Liver (tissue), 9 donors: ENCODE data around the gene RAD51. TPM values are rescaled to one million over a fixed set of nuclear protein-coding genes. Genes with fewer than 3 reads are reported as not detected.
"Not testable (repeated sequence)": the region's sequence is repeated elsewhere in the genome, so short reads cannot be mapped to it uniquely, and the experiment has no call there.

Source experiments
- DNase-seq: peaks from one replicate; pipeline ENCODE4 v3.0.0-alpha.2; 2017; ENCODE audit warnings: low spot score
- H3K27ac ChIP-seq, 2 donors: one replicate each; pipeline ENCODE4 v1.7.0; 2013; ENCODE audit warnings: inconsistent platforms in 2 of 2, low read length in 2 of 2, control low read depth in 1 of 2, low read depth in 1 of 2, mild to moderate bottlenecking in 1 of 2
- H3K27me3 ChIP-seq, 4 donors: one replicate each; pipeline versions ENCODE4 v1.6.1 to v1.7.0; 2013; ENCODE audit warnings: low read length in 3 of 4, inconsistent platforms in 1 of 4, mild to moderate bottlenecking in 1 of 4, moderate library complexity in 1 of 4; ENCODE audit not compliant: control insufficient read depth in 4 of 4, insufficient read depth in 4 of 4
- H3K36me3 ChIP-seq, 4 donors: one replicate each; pipeline versions ENCODE4 v1.6.1 to v1.7.0; 2013; ENCODE audit warnings: low read length in 3 of 4, mild to moderate bottlenecking in 3 of 4, low read depth in 1 of 4, moderate library complexity in 1 of 4; ENCODE audit not compliant: control insufficient read depth in 4 of 4, insufficient read depth in 3 of 4
- H3K4me1 ChIP-seq, 4 donors: one replicate each; pipeline versions ENCODE4 v1.6.1 to v1.7.0; 2013; ENCODE audit warnings: low read length in 3 of 4, mild to moderate bottlenecking in 3 of 4, moderate library complexity in 1 of 4; ENCODE audit not compliant: control insufficient read depth in 4 of 4, insufficient read depth in 4 of 4
- H3K4me3 ChIP-seq, 3 donors: one replicate each; pipeline versions ENCODE4 v1.6.1 to v1.7.0; 2013; ENCODE audit warnings: low read length in 3 of 3, control low read depth in 1 of 3, low read depth in 1 of 3, mild to moderate bottlenecking in 1 of 3
- H3K9ac ChIP-seq, 2 donors: one replicate each; pipeline ENCODE4 v1.7.0; 2013; ENCODE audit warnings: low read length in 2 of 2, mild to moderate bottlenecking in 2 of 2, moderate library complexity in 2 of 2, control low read depth in 1 of 2, low read depth in 1 of 2
- H3K9me3 ChIP-seq, 4 donors: one replicate each; pipeline versions ENCODE4 v1.6.1 to v1.7.0; 2013; ENCODE audit warnings: low read length in 3 of 4; ENCODE audit not compliant: control insufficient read depth in 4 of 4
- EGR1 ChIP-seq, 2 donors: IDR thresholded peaks; 2 replicates each; pipeline ENCODE4 v1.6.1; 2016 to 2018; ENCODE audit warnings: antibody characterized with exemption in 2 of 2, low read depth in 2 of 2
- FOXA2 ChIP-seq: IDR thresholded peaks from 2 replicates; pipeline ENCODE4 v1.6.1; 2016; ENCODE audit warnings: antibody characterized with exemption
- GABPA ChIP-seq, 2 donors: IDR thresholded peaks in 1 of 2; conservative IDR thresholded peaks in 1 of 2; 2 replicates each; pipeline ENCODE4 v1.6.1; 2016; ENCODE audit warnings: antibody characterized with exemption in 2 of 2, mild to moderate bottlenecking in 1 of 2, moderate library complexity in 1 of 2
- HNF4A ChIP-seq, 2 donors: conservative IDR thresholded peaks; 2 replicates each; pipeline ENCODE4 v1.6.1; 2016; ENCODE audit warnings: antibody characterized with exemption in 2 of 2, mild to moderate bottlenecking in 2 of 2
- JUND ChIP-seq, 2 donors: IDR thresholded peaks; 2 replicates each; pipeline ENCODE4 v1.6.1; 2016; ENCODE audit warnings: antibody characterized with exemption in 2 of 2
- NR2F2 ChIP-seq: IDR thresholded peaks from 2 replicates; pipeline ENCODE4 v1.6.1; 2016; ENCODE audit warnings: antibody characterized with exemption
- RAD21 ChIP-seq, 2 donors: IDR thresholded peaks; 2 replicates each; pipeline ENCODE4 v1.6.1; 2016; ENCODE audit warnings: antibody characterized with exemption in 2 of 2, mild to moderate bottlenecking in 2 of 2
- RXRA ChIP-seq, 2 donors: IDR thresholded peaks; 2 replicates each; pipeline ENCODE4 v1.6.1; 2017 to 2018; ENCODE audit warnings: antibody characterized with exemption in 2 of 2, mild to moderate bottlenecking in 1 of 2
- SP1 ChIP-seq: IDR thresholded peaks from 2 replicates; pipeline ENCODE4 v1.6.1; 2018; ENCODE audit warnings: antibody characterized with exemption, mild to moderate bottlenecking
- TAF1 ChIP-seq: conservative IDR thresholded peaks from 2 replicates; pipeline ENCODE4 v1.6.1; 2016; ENCODE audit warnings: antibody characterized with exemption, mild to moderate bottlenecking
- WGBS: extraction: QIAGEN DNeasy Blood & Tissue Kit; methylation state at CpG from one replicate; pipeline ENCODE4 v1.1.7; 2013; 5-methylcytosine and 5-hydroxymethylcytosine counted together
- polyA plus RNA-seq, 2 donors: library from polyadenylated mRNA; stranded (reverse) in 1 of 2; unstranded in 1 of 2; fragments of 200-250 nt in 1 of 2; fragments of >200 nt in 1 of 2; fragmentation: Nextera tagmentation in 1 of 2; extraction: Ambion mirVana in 1 of 2; gene quantifications; one replicate each; pipeline versions ENCODE4 v1.2.1 to v1.2.3, GENCODE V29; 2013 to 2015
- total RNA-seq, 2 donors: library from RNA; depleted of rRNA; stranded (reverse); fragments of >200 nt; gene quantifications; one replicate each; pipeline ENCODE4 v1.2.3, GENCODE V29; 2014
- TF ChIP-seq, protein P1 (sequence below): IDR thresholded peaks from 2 replicates; pipeline ENCODE4 v1.6.1; 2016; ENCODE audit warnings: antibody characterized with exemption, mild to moderate bottlenecking
- TF ChIP-seq, protein P2 (sequence below): IDR thresholded peaks from 2 replicates; pipeline ENCODE4 v1.6.1; 2016; ENCODE audit warnings: antibody characterized with exemption
- TF ChIP-seq, protein P3 (sequence below): IDR thresholded peaks from 2 replicates; pipeline ENCODE4 v1.6.1; 2016; ENCODE audit warnings: antibody characterized with exemption
- TF ChIP-seq, protein P4 (sequence below): fragments of 150-350 bp; IDR thresholded peaks from 2 replicates; pipeline ENCODE4 v1.5.1; 2017; ENCODE audit warnings: improper control_type of control experiment, low read depth, low read length; ENCODE audit not compliant: missing input control
- donor health status: healthy.
- donor health status: healthy.
- donor health status: healthy.
- donor health status: healthy.
- donor health status: healthy.

The RAD51 gene
- total and polyA plus RNA-seq, 4 donors: 0.25 to 11.3 (median 0.69) TPM

- no peak for DNase-seq
- Histone ChIP-seq H3K9ac (no peak overlapping the region), H3K36me3 (peaks cover 0 to 6% (median 2%) of the 10 kb centered on the region in 4 donors), H3K4me1 (peaks cover 0 to 3% (median 2%) of the 10 kb centered on the region in 4 donors), H3K4me3 (no peak overlapping the region), H3K27ac (no peak overlapping the region), H3K27me3 (no peaks in the 10 kb centered on the region), H3K9me3 (no peaks in the 10 kb centered on the region)
- TF ChIP-seq RAD21 (IDR thresholded peaks at IDR 0.05) (no peak), NR2F2 (no peak), JUND (IDR thresholded peaks at IDR 0.05) (no peak)
- TF ChIP-seq, protein P1, sequence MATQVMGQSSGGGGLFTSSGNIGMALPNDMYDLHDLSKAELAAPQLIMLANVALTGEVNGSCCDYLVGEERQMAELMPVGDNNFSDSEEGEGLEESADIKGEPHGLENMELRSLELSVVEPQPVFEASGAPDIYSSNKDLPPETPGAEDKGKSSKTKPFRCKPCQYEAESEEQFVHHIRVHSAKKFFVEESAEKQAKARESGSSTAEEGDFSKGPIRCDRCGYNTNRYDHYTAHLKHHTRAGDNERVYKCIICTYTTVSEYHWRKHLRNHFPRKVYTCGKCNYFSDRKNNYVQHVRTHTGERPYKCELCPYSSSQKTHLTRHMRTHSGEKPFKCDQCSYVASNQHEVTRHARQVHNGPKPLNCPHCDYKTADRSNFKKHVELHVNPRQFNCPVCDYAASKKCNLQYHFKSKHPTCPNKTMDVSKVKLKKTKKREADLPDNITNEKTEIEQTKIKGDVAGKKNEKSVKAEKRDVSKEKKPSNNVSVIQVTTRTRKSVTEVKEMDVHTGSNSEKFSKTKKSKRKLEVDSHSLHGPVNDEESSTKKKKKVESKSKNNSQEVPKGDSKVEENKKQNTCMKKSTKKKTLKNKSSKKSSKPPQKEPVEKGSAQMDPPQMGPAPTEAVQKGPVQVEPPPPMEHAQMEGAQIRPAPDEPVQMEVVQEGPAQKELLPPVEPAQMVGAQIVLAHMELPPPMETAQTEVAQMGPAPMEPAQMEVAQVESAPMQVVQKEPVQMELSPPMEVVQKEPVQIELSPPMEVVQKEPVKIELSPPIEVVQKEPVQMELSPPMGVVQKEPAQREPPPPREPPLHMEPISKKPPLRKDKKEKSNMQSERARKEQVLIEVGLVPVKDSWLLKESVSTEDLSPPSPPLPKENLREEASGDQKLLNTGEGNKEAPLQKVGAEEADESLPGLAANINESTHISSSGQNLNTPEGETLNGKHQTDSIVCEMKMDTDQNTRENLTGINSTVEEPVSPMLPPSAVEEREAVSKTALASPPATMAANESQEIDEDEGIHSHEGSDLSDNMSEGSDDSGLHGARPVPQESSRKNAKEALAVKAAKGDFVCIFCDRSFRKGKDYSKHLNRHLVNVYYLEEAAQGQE: no peak
- 98% methylated on average over 7 of the region's 7 CpGs for WGBS
These were observed 30.1 kb upstream of the RAD51 start for GRCh38 chr15:40664909-40665308.

- 92% methylated on average over 6 of the region's 6 CpGs for WGBS
These were observed 18.7 kb upstream of the RAD51 start for GRCh38 chr15:40676290-40676689.

DNA sequence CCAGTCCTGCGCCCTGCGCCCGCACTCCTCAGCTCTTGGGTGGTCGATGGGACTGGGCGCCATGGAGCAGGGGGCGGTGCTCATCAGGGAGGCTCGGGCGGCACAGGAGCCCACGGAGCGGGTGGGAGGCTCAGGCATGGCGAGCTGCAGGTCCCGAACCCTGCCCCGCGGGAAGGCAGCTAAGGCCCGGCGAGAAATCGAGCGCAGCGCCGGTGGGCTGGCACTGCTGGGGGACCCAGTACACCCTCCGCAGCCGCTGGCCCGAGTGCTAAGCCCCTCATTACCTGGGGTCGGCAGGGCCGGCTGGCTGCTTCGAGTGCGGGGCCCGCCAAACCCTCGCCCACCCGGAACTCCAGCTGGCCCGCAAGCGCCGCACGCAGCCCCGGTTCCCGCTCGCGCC, 18.1 kb upstream of the RAD51 start:
- not testable (repeated sequence) for H3K27me3 ChIP-seq
- 98% methylated on average over 36 of the region's 38 CpGs for WGBS

More at GRCh38 chr15:40676290-40676689, 18.7 kb upstream of the RAD51 start:
- H3K27me3 ChIP-seq, H3K9ac ChIP-seq, H3K27ac ChIP-seq, DNase-seq, H3K4me3 ChIP-seq, H3K36me3 ChIP-seq, H3K9me3 ChIP-seq, H3K4me1 ChIP-seq: not testable (repeated sequence)

GRCh38 chr15:40680151-40680550, 14.8 kb upstream of the RAD51 start:
- no peak for DNase-seq
- Histone ChIP-seq H3K4me1 (no peaks in the 10 kb centered on the region), H3K4me3 (no peak overlapping the region), H3K27ac (no peak overlapping the region), H3K27me3 (no peaks in the 10 kb centered on the region), H3K36me3 (no peaks in the 10 kb centered on the region), H3K9me3 (no peaks in the 10 kb centered on the region), H3K9ac (no peak overlapping the region)
- WGBS: 97% methylated on average over 1 of the region's 1 CpG
- TF ChIP-seq NR2F2: no peak
- no peak for TF ChIP-seq TAF1
- TF ChIP-seq RXRA (IDR thresholded peaks at IDR 0.05): no peak
- TF ChIP-seq, protein P2, sequence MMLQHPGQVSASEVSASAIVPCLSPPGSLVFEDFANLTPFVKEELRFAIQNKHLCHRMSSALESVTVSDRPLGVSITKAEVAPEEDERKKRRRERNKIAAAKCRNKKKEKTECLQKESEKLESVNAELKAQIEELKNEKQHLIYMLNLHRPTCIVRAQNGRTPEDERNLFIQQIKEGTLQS: no peak
- no peak for TF ChIP-seq FOXA2
- no peak for TF ChIP-seq RAD21 (IDR thresholded peaks at IDR 0.05)
- TF ChIP-seq, protein P3, sequence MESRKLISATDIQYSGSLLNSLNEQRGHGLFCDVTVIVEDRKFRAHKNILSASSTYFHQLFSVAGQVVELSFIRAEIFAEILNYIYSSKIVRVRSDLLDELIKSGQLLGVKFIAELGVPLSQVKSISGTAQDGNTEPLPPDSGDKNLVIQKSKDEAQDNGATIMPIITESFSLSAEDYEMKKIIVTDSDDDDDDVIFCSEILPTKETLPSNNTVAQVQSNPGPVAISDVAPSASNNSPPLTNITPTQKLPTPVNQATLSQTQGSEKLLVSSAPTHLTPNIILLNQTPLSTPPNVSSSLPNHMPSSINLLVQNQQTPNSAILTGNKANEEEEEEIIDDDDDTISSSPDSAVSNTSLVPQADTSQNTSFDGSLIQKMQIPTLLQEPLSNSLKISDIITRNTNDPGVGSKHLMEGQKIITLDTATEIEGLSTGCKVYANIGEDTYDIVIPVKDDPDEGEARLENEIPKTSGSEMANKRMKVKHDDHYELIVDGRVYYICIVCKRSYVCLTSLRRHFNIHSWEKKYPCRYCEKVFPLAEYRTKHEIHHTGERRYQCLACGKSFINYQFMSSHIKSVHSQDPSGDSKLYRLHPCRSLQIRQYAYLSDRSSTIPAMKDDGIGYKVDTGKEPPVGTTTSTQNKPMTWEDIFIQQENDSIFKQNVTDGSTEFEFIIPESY: no peak
- no peak for TF ChIP-seq SP1
- TF ChIP-seq, protein P4, sequence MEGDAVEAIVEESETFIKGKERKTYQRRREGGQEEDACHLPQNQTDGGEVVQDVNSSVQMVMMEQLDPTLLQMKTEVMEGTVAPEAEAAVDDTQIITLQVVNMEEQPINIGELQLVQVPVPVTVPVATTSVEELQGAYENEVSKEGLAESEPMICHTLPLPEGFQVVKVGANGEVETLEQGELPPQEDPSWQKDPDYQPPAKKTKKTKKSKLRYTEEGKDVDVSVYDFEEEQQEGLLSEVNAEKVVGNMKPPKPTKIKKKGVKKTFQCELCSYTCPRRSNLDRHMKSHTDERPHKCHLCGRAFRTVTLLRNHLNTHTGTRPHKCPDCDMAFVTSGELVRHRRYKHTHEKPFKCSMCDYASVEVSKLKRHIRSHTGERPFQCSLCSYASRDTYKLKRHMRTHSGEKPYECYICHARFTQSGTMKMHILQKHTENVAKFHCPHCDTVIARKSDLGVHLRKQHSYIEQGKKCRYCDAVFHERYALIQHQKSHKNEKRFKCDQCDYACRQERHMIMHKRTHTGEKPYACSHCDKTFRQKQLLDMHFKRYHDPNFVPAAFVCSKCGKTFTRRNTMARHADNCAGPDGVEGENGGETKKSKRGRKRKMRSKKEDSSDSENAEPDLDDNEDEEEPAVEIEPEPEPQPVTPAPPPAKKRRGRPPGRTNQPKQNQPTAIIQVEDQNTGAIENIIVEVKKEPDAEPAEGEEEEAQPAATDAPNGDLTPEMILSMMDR: no peak
- TF ChIP-seq HNF4A (conservative IDR thresholded peaks at IDR 0.05): no peak
- no peak for TF ChIP-seq GABPA (IDR thresholded peaks at IDR 0.05 in 1 of 2, conservative IDR thresholded peaks at IDR 0.05 in 1 of 2)
- TF ChIP-seq EGR1 (IDR thresholded peaks at IDR 0.05; ENCODE audit: low read depth in 2 of 2): no peak

More for the DNA sequence above, 18.1 kb upstream of the RAD51 start:
- not testable (repeated sequence) for DNase-seq, H3K36me3 ChIP-seq, H3K4me3 ChIP-seq, H3K9ac ChIP-seq, H3K27ac ChIP-seq, H3K4me1 ChIP-seq, H3K9me3 ChIP-seq
